HG03135 (cell line): ENCODE data around the gene TMEM232.
"Not testable (repeated sequence)": the region's sequence is repeated elsewhere in the genome, so short reads cannot be mapped to it uniquely, and the experiment has no call there.

Experiments
- ATAC-seq: cut with Tn5 transposase; IDR thresholded peaks from one replicate; pipeline ENCODE4 v1.9.1; 2021; ENCODE audit warnings: mild to moderate bottlenecking, moderate library complexity; ENCODE audit not compliant: unreplicated experiment

The TMEM232 gene

DNA sequence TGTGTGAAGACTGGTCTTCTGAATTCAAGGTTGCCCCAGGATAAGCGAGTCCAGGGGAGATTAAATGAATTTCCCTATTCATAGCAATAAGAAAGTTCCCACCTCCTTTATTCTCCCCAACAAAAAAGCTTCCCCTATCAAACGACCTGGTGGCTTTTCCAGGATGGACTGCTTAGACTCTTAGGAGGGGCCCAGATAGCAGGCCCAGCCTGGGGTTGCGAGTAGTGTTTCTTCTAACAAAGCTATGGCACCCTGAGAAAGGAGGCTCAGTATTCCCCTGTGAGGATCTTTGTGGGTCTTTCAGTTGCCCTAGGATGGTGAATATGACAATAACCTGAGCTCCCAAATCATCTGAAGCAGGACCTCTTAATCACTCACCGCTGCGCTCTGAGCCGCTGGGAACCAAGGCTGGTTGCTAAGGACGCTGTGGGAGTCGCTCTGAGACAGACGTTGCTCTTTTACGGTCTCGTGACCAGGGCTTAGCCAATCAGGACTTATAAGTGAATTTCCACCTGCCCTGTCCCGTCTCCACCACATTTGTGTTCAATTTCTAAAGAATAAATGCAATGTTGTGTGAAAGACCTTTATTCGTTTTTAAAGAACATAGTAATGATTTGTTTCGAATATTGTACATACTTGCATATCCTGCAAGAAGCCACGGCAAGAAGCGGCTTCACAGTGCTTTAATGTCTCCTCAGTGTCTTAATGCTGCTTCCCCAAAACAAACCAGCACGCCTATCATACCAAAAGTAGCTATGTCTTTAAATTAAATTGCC is at the start of gene TMEM232:
TMEM232 (minus strand) TSS at position 423 of the 776 bp plus-strand sequence. CDS start 59,319 bp downstream, outside the sequence.
- ATAC-seq, result peak; percentile 100

GRCh38 chr5:110770286-110770685 is 43.8 kb upstream of the TMEM232 start:
- no peak for ATAC-seq

DNA sequence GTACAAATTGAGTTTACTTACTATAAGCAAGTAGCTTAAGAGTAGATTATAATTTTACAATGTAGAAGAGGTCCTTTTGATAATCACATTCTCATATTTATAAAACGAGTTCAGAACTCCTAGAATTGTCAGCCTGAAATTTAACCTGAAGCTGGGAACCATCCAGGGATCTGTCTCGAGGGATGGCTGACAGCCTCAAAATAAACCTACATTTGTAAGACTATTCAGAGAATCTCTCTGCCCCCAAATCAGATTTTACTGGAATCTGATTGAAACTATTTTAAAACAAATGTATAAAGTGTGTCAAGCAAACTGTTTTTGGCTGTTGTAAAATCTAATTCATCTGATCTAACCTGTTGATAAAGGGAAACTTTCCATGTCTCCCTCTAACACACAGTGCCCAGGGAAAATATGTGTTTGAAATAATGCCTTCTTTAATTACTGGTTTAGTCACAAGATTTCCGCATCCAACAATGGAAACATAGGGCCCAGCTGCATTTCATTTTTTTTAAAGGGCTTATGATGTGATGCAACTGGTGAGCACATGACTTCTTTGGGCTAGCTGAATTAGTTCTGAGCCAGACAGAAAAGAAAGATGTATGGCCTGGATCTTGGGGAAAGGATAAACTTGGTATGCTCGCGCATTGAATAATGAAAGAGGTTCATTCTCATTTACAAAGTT is 42.7 kb upstream of the TMEM232 start:
- ATAC-seq, result no peak

- no peak for ATAC-seq
Observed at GRCh38 chr5:110768138-110768860, 41.8 kb upstream of the TMEM232 start.

- no peak for ATAC-seq
Observed at GRCh38 chr5:110760158-110760557, 33.7 kb upstream of the TMEM232 start.

GRCh38 chr5:110757118-110757729 is 30.8 kb upstream of the TMEM232 start:
- ATAC-seq, result no peak

DNA sequence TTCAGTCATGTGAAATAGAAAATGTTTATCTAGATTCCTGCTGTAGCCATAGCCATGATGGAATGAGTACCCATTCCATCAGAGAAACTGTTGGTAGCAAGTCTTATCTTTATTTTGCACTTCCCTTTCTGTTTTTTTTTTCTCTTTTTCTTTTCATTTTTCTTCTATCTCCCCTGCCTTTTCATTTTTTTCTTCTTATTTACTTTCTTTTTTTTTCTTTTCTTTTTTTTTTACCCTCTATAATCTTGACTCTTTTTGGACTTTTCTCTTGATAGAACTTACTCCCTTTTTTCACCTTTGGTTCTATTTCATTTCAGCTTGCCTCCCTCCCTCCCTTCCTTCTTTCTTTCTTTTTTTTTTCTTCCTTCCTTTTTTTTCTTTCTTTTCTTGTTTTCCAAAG is 27.7 kb upstream of the TMEM232 start:
- ATAC-seq, result no peak

- ATAC-seq, result no peak
Observed at GRCh38 chr5:110753600-110753999, 27.1 kb upstream of the TMEM232 start.

DNA sequence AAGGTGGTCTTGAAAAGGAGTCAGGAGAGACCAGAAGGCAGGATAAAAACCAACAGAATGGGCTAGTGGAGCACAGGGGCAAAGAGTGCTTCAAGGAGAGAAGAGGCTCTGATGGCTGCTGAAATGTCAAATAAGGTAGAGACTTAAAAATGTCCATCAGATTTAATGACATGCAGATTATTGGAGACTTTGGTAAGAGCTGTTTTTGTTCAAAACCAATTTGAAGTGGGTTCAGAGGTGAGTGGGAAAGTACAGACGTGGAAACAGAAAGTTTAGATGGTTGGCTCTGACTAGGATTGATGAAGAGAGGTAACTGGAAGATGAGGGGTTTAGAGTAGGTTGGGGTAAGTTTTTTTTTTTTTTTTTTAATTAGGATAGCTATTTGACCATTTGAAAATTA is 26.5 kb upstream of the TMEM232 start:
- ATAC-seq, result peak; percentile 22

- ATAC-seq, result peak; percentile 98
Observed at GRCh38 chr5:110751902-110752762, 25.7 kb upstream of the TMEM232 start.

DNA sequence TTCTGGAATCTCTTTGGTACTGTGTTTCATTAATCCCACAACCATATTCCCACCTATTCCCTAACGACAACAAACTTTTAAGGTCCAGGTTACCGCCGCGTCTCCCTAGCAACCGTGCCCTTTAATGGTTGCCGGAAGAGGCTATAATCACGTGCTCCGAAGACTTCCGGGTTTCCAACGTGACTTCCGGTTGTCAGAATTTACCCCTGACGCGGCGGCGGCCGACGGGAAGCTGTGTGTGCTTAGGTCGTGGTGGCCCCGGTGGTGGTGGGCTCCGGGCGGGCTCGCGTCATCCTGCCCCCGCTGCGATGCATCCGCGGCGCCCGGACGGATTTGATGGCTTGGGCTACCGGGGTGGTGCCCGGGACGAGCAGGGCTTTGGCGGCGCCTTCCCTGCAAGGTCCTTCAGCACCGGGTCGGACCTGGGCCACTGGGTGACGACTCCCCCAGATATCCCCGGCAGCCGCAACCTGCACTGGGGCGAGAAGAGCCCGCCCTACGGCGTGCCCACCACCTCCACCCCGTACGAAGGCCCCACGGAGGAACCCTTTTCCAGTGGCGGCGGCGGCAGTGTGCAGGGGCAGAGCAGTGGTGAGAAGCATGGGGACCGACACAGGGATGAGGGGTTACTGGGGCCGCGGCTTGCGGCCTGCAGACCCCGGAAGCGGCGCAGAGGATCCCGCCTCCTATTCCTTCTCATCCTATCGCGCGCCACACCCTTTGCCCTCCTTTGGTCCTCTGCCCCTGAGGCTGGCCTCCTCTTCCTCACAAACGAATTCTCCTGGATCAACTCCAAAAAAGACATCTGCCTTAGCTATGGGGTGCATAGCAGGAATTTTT is 12.6 kb upstream of the TMEM232 start, which contains the start of gene SLC25A46:
SLC25A46 (plus strand) TSS at position 196 of the 840 bp plus-strand sequence; CDS start at position 309, 113 bp downstream.
- peak; percentile 96 for ATAC-seq

GRCh38 chr5:110738503-110738811 is 12.0 kb upstream of the TMEM232 start:
- ATAC-seq, result peak; percentile 71

DNA sequence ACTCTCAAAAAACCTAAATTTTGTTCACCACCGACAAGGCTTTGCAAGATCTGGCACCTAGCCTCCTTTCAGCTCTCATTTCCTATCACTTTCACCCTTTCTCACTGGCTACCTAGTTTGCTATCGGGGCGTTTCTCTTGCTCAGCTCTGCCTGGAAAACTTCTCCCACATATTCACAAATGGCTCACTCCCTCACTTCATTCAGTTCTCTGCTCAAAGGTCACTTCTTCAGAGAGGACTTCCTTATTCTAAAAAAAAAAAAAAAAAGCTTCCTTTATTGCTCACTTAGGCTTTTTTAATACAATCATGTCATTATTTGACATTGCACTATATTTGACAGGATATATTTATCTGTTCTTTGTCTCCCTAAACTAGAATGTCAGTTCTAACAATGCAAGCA is 10.3 kb upstream of the TMEM232 start:
- no peak for ATAC-seq

DNA sequence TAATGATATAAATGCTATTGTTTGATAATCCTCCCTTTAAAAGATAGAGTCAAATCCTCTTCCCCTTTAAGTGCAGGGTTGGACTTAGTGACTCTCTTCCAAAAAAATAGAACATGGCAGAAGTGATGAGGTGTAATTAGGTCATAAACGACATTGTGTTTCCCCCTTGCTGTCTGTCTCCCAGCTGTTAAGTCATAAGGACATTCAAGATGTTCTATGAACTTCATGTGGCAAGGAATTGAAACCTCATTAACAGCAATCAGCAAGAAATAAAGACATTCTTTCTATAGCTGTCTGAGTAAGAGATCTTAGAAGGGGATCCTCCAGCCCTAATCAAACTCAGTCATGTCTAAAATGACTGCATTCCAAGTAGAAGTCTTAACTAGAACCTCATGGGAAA is 9.1 kb upstream of the TMEM232 start:
- ATAC-seq, result no peak

- no peak for ATAC-seq
Observed at GRCh38 chr5:110734101-110734500, 7.6 kb upstream of the TMEM232 start.

- not testable (repeated sequence) for ATAC-seq
Observed at GRCh38 chr5:110731499-110731898, 5.0 kb upstream of the TMEM232 start.

GRCh38 chr5:110727025-110727314 is 499 bp upstream of the TMEM232 start:
- ATAC-seq, result peak; percentile 56

GRCh38 chr5:110718311-110718710 is 8.2 kb downstream of the TMEM232 start:
- ATAC-seq, result no peak
